SHP77 treated with DMSO at 0.1 percent for 48 hours (cell line): ENCODE results near the gene SLC43A3.
"Not testable (repeated sequence)": the region's sequence is repeated elsewhere in the genome, so short reads cannot be mapped to it uniquely, and the experiment has no call there.

Experiments
- DNase-seq: peaks from one replicate; lab custom pipeline; 2025; lab: John Stamatoyannopoulos, UW

Gene SLC43A3

DNA sequence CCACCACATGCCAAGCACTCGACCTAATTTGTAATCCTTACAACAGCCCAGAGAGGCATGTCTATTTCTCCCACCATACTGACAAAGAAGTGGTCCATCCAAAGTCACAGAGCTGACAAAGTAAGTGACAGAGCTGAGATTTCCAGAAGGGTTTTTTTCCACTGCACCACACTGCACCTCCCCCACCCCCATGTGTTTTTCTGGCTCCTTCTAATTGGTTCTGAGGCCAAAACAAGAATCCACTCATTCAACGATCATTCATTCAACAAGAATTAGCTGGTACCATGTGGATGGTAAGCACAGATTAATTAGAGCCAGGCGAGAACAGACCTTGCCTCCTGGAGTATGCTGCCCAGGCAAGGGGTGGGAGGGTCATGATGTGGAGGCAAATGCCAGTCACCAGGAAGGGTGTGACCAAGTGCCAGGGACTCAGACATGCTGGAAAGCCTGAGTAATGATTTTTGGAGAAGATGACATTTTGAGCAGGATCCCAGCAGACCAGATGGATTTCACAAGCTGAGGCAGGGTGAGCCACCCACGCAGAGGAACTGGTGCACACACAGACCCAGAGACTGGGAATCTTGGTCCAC lies 21.6 kb downstream of the SLC43A3 start:
- DNase-seq: no peak

DNA sequence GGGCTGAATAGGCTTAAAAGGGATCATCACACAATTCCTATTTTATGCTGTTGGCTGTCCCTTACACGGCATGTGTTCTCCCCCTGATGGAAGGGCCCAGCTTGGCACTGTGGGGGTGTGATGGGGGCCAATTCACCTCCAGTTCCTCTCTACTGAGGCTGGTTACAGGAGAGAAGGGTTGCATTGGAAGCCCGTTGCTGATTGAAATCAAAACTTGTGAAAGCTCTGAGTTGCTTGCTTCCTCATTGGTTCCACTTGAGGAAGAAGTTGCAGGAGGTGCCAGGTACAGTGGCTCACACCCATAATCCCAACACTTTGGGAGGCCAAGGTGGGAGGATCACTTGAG lies 23.1 kb downstream of the SLC43A3 start:
- no peak for DNase-seq

DNA sequence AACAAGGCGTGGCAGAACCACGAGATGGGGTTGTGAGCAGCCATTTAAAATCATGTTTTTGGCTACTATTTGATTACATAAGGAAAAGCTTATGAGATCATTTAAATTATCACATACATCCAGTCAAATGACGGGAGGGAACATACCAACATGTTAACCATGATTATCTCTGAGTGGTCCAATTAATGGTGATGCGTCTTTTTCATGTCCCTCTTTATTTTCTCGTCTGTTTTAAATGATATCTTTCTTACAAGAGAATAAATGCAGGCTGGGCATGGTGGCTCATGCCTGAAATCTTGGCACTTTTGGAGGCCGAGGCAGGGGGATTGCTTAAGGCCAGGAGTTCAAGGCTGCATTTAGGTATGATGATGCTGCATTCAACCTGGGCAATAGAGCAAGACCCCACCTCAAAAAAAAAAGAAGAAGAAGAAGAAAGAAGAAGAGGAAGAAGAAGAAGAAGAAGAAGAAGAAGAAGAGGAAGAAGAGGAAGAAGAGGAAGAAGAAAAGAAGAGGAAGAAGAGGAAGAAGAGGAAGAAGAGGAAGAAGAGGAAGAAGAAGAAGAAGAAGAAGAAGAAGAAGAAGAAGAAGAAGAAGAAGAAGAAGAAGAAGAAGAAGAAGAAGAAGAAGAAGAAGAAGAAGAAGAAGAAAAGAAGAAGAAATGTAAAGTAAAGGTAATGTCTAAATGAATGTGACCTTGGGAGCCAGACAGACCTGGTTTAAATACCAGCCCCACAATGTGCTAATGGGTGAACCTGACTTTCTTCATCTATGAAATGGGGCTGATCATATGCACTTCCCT lies 23.7 kb downstream of the SLC43A3 start:
- DNase-seq: not testable (repeated sequence)

DNA sequence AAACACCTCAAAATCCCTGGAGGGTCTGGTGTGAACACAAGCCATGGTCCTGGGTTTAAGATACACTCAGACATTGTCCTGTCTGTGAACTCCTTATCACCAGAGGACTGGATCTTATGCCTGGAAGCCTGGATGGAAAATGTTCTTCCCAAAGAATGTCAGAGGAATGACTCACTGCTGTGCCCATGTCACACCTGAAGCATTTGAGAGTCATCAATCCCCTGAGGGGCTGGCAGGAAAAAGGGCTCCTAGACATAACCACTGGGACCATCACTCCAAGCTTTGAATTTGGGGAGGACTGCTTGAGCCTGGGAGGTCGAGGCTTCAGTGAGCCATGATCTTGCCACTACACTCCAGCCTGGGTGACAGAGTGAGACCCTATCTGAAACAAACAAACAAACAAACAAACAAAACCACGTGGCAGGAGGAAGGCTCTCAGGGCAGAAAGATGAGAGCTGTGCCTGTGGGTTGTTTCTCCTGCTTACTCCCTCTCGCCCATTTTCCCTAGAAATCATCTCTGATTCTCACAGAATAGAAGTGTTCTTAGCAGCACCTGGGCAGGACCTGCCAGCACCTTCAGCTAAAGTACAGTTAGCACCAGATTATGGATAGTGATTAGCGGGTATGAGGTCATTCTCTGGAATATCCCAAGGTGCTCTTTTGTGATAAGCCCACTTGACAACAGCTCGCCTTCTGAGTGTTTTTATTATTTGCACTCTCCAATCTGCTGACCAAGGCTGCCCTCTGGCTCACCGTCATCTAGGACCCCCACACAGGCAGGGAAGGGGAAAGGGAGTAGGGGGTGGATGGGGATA lies 24.5 kb downstream of the SLC43A3 start:
- no peak for DNase-seq

DNA sequence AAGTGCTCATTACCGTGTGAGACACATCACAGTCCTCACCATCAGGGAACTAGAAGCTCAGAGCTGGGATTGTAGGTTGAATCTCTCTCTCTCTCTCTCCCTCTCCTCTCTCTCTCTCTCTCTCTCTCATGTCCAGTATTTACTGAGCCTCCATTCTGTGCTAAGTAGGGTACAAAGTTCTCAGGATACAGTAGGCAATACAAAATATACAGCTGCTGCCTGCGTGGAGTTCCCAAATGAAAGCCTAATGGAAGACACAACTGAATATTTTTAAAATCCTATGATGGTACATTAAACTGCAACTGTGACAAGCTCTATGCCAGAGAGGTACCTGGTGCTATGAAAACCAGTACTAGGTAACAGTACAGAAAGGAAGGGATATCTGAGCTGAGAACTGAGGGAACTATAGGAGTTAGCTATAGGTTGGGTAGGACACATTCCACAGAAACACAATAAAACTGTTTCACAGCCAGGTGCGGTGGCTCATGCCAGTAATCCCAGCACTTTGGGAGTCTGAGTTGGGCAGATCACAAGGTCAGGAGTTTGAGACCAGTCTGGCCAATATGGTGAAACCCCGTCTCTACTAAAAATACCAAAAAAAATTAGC lies 26.8 kb downstream of the SLC43A3 start:
- DNase-seq: no peak

DNA sequence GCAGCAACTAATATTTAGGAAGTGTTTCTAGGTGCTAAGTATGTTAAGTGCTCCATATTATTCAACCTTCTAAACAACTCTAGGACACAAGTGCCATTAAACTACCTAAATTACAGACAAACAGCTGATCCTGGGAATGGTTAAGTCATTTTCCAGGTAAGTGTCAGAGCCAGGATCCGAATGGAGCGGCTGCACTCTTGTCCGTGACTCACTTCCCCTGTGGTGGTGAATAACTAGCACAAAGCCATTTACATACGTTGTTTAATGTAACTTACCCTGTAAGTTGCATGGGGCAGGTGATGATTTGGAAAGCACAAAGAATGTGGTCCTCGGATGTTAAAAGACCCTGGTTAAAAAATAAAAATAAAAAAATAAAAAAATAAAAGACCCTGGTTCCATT lies 27.7 kb downstream of the SLC43A3 start:
- DNase-seq: no peak

DNA sequence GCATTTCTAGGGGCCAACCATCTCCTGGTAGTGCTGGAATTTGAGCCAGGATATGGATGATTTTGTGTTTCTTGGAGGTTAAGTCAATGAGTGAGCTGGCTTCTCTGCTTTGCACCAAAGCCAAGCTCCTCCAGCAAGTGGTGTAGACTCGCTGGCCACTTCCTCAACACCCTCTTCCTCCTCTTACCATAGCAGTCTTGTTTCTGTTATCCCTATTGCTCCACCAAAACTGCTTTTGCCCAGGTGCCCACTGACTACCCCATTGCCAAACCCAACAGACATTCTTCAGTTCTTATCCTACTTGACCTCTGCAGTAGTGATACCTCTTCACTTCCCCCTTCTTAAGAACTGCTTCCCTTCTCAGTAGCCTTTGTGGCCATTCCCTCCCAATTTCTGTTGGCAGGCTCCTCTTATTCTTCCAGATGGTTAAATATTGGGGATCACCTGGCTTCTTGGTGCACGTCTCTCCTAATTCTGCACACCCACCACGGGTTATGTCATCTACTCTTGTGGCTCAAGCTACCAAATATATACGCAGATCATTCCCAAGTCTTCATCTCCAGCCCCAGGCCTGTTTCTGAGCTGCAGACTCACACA lies 29.4 kb downstream of the SLC43A3 start:
- DNase-seq: no peak

DNA sequence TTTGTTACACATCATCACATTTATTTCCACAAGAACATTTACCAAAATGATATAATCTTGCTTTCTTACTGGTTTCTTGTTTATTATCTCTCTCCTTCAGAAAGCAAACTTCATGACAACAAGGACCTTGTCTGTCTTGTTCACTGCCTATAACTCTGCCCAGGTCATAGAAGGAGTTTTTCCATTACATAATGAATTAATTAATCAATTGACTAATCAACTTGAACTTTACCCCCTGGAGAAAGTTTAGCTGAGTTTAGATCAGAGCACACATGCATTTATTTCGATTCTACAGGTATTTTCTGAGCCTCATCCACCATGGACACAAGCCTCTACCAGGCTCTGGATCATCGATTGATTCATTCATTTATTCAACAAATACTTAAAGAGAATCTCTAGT lies 30.2 kb downstream of the SLC43A3 start:
- DNase-seq: no peak

DNA sequence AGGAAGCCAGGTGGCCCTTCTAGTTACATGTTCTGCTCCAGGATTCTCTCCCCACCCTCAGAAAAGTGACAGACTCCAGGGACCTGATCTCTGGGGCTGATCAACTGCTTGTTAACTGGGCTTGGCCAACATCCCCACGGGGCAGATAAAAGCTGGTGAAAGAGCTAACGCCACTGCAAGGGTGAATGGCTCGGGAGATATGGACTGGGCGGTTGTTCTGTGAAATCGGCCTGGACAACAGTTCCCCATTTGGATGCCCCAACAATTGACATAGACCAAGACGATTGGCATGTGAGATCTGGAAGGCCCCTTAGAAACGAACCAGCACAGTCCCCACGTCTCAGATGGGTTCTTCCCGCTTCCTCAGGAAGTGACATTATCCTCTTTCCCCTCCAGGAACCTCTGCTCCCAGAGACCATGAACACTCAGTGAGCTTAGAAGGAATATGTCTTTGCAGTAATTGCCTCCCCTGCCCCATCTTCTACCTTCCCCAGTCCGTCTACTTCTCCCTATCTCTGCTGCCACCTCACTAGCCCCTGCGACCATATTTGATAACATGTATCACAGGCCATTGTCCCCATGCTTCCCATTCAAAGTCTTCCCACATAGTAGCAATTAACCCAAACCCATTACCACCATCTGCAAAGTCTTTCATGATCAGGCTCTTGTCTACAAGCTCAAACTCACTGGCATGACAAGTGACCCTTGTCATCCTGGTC lies 30.9 kb downstream of the SLC43A3 start:
- DNase-seq: no peak

DNA sequence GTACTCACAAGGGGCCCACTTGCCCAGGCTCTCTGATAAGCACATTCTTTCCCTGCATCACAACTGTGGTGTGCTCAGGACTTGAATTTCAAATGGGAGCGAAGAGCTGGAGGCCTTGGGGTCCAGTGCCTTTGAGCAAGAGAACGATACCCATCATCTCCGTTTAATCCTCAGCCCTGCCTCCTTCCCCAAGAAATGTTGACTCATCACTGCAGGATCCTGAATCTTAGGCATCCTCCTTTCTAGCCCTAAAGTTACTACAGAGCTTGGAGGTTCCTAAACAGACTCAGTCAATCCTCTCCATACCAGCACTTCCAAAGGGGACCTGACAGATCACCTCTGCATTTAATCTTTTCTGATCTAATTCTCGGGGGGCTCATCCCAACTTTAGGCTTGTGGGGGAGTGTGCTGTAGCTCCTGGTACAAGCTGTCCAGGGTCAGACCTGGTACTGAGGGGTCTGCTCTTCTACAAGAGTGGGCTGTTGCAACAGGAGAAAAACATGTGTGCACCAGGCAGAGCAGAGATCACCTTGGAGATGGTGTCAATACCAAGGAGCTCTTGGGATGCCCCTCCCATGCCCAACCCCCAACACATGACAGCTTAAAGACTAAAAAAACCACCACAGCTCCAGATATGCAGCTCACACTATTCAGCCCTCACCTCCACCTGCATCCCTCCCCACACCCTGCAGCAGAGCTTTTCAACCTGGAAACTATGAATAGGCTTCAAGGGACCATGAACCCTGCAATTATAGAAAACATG lies 32.5 kb downstream of the SLC43A3 start:
- DNase-seq: no peak

DNA sequence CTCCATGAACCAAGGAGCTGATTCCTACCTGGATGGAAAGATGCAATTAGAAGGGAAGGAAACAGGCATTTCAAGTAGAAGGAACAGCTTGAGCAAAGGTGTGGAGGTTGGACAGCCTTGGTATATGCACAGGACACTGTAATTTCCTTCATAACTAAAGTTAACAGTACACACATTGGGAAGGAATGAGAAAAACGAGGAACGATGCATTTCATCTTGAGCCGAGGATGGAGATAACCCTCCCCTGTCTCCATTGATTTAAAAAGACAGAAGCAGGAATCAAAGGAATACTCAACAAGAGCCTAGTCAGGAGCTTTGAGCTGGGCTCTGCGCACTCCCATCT lies 34.2 kb downstream of the SLC43A3 start:
- no peak for DNase-seq

DNA sequence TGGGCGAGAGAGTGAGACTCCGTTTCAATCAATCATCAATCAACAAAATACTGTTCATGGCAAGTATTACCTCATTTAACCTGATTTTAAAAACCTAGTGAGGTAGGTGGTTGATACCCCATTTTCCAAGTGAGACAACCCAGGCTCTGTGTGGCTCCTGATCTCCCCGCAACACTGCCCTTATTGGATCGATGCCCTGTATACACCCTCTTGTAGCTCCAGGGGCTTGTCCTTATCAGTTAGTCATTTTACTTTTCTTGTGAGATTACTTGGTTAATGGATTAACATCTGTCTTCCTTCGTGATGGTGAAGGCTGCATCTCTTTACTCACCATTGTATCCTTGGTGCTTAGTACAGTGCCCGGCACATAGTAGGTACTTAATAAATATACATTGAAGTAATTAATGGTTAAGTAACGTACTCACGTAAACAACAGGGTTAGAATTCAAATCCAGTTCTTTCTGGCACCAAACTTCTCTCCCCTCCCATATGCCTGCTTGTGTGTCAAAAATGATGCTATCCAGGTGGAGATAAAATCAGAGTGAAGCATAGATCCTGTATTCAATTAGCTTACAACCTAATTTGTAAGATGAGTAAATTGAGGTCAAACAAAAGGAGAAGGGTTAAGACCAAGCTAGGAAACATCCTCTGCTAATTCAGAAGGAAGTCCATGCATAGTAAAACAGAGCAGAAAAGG lies 34.7 kb downstream of the SLC43A3 start:
- no peak for DNase-seq

DNA sequence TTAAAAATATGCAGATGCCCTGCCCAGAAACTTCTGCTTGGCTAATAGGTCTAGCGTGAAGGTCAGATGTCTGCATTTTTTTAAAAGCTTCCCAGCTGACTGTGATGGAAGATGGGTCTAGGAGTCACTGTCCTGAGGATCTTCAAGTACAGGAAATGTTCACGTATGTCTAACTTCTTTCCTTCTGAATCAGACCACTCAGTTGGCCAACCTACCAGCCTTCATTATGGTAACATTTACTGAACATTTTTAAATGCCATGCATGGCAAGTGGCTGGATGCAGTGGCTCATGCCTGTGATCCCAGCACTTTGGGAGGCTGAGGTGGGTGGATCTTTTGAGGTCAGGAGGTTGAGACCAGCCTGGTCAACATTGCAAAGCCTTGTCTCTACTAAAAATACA lies 35.4 kb downstream of the SLC43A3 start:
- DNase-seq: no peak

DNA sequence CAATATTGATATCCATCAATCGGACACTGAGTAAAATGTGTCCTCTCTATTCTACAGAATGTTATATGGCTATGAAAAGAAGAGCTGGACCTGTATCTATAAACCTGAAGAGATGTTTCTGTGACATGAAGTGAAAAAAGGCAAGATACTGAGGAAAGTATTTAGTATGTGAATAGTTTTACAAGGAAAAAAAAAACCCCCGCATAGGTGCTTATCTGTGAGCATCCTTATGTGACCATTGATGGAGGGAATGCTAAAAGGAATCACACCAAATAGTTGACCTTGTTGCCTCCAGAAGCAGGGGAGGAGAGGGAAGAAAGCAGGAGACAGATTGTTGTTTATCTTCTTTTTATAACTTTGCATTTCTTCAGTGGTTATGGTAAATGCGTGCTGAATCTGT lies 35.8 kb downstream of the SLC43A3 start:
- no peak for DNase-seq

DNA sequence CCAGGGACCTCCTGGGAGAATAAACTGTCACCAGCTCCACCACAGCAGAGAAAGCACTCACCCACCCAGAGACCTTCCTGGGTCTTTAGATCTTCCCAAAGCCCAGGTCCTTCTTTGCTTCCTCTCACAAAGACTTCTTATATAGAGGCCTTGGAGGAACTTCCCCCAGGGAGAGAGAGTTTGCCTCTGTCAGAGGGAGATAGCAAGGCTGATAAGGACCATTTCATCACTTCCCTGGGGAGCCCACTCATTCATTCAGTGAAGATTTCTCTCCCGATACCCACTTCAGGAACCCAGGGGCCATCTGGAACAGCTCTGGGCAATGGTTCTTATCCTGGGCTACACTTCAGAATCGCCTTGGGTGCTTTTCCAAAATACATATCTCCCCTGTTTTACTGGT lies 36.4 kb downstream of the SLC43A3 start, which contains the start of gene PRG2:
Gene PRG2 (minus strand): TSS at position 116 of the 400 bp plus-strand sequence. CDS start 706 bp downstream, outside the sequence.
- no peak for DNase-seq

DNA sequence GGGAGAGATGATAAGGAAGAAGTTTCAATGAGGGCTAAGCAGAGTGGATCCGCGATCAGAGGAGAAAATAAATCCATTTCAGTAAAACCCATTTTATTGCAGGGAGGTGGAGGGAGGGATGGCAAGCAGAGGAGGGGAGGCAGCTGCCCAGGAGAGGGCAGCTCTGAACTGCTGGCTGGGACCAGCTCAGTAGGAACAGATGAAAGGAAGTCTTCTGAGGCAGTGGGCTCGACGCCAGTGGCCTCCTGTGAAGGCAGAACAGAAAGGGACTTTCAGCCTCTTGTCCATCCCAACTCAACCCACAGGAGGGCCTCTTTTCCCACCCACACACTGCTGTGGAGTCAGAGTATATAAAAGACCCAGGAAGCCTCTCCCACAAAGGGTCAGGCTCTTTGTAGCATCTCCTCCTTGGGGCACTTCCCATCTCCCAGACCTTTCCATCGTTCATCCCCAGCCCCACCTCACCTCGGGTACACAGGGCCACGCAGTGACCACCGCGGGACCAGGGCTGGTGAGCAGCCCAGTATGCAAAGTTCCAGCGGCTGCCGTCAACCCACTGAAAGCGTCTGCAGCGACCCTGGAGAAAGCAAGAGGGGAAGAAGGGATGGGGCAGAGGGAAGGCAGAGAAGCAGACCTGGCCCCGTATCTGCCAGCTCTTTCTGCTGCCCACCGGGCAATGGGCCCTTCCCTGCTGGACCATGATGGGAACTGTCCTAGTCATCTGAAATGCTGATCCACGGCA lies 39.5 kb downstream of the SLC43A3 start:
- DNase-seq: no peak

DNA sequence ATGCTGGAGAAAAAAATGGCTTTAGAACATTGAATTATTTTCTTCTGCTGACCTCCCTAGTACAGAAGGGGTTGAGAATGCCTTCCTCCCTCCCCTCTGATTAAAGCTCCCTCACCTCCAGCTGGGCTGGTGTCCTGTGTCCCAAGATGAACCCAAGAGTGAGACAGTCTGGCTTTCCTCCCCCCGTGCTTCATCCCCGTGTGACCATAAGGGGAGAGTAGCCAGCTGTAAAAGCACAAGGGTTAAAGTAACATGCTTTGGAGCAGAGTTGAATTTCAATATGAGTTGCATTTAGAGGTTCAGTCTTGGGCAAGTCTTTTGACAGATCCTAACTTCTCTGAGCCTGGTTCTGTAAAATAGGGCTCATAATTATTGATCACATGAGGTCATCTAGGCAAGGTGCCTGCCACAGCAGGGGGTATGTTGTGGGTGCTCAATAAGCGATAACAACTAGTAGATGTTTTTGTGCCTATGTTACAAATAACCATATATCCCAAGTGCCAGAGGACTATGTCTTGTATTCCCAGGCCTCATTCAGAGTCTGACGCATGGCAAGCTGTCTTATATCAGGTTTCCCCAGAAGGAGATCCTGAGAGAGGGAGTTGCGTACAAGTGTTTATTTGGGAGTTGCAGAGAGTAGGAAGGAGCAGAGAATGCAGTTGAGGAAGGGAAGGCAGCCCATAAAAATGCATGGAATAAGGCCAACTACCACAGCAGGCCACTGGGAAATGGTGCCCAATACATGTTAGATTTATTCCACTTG lies 40.6 kb downstream of the SLC43A3 start:
- no peak for DNase-seq

DNA sequence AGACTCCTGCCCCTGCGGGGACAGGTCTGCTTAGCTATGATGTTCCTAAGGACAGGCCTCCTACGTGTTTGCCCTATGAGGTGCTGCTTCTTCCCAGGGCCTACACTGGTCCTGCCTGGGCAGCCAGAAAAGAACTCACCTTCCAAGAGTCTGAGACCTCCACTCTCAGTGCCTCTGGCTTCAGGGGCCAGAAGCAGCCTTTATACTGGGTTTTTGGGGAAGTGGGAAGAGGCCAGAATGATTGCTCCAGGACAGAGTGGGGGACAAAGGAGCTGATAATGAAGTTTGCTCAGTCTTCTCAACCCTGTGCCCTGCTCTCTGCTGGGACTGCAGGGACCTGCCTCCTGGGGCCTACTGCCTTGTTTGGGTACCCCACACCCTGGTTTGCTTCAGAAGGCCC lies 45.9 kb downstream of the SLC43A3 start, which contains the start of gene PRG3:
Gene PRG3 (minus strand): TSS at position 176 of the 400 bp plus-strand sequence. CDS start 442 bp downstream, outside the sequence.
- no peak for DNase-seq

DNA sequence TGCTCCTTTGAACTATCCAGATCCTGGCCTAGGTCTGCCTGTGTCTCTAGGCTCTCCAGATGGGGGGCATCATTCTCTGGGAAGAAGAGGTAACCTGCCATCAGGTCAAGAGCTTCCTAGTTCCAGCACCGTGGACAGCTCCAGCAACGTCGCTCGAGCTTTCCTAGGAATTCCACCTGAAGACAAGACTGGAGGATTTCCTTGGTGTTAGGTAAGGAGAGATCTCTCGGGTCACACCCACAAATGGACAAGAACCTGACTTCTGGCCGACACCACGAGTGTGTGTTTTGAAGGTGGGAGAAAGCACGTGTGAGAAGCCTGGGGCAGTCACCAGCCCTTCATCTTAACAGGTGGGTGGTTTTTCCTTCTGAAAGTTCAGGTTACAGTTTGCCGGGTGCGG lies 47.2 kb downstream of the SLC43A3 start:
- no peak for DNase-seq
